Gastroesophageal sphincter (tissue), 4 donors: ENCODE measurements around the gene TBC1D9. TPM values are rescaled to one million over a fixed set of nuclear protein-coding genes. Genes with fewer than 3 reads are reported as not detected.

Experiments used
- ATAC-seq: fragments of 150-250 bp; one replicate; pipeline ENCODE4 v1.9.1; 2016; ENCODE audit warnings: mild to moderate bottlenecking, moderate library complexity
- H3K27ac ChIP-seq, 4 donors: fragments of 200-600 bp; sonication (generic) in 3 of 4; 1 replicate in 3 of 4; 2 replicates in 1 of 4; pipeline ENCODE4 v1.5.1; 2016 to 2019
- H3K27me3 ChIP-seq: fragments of 200-600 bp; sonication (generic); one replicate; pipeline ENCODE4 v1.5.1; 2019
- H3K36me3 ChIP-seq, 2 donors: fragments of 200-600 bp; sonication (generic); one replicate each; pipeline ENCODE4 v1.5.1; 2019; ENCODE audit warnings: control low read depth in 1 of 2
- H3K4me1 ChIP-seq, 3 donors: fragments of 200-600 bp; sonication (generic); 1 replicate in 2 of 3; 2 replicates in 1 of 3; pipeline ENCODE4 v1.5.1; 2016 to 2019; ENCODE audit warnings: control low read depth in 2 of 3
- H3K4me3 ChIP-seq, 2 donors: fragments of 200-600 bp; sonication (generic); one replicate each; pipeline ENCODE4 v1.5.1; 2019; ENCODE audit warnings: mild to moderate bottlenecking in 1 of 2, moderate library complexity in 1 of 2
- H3K9me3 ChIP-seq, 3 donors: fragments of 200-600 bp; sonication (generic); one replicate each; pipeline ENCODE4 v1.5.1; 2017 to 2019; ENCODE audit warnings: control low read depth in 2 of 3
- CTCF ChIP-seq, 4 experiments: fragments of 200-600 bp in 2 of 4; fragments of 450-650 bp in 2 of 4; sonication (generic) in 1 of 4; IDR thresholded peaks; one replicate each; pipeline ENCODE4 v1.5.1; 2017 to 2019; ENCODE audit warnings: antibody characterized with exemption in 4 of 4, mild to moderate bottlenecking in 2 of 4, moderate library complexity in 2 of 4
- EP300 ChIP-seq: sonication (generic); formaldehyde crosslinking; IDR thresholded peaks from one replicate; pipeline ENCODE4 v1.6.1; 2017; ENCODE audit warnings: antibody characterized with exemption, mild to moderate bottlenecking
- POLR2A ChIP-seq, 2 donors: fragments of 450-650 bp; IDR thresholded peaks; one replicate each; pipeline ENCODE4 v1.6.1; 2017; ENCODE audit warnings: antibody characterized with exemption in 2 of 2, mild to moderate bottlenecking in 2 of 2, moderate library complexity in 1 of 2
- POLR2AphosphoS5 ChIP-seq: sonication (generic); formaldehyde crosslinking; IDR thresholded peaks from one replicate; pipeline ENCODE4 v1.6.1; 2017; ENCODE audit warnings: antibody characterized with exemption
- WGBS, 2 donors: methylation state at CpG; one replicate each; pipeline ENCODE4 v1.1.5; 2018; ENCODE audit warnings: low coverage in 1 of 2; 5-methylcytosine and 5-hydroxymethylcytosine counted together
- total RNA-seq, 4 donors: library from RNA; depleted of rRNA; stranded (reverse); fragments of >200 nt; gene quantifications; one replicate each; pipeline ENCODE4 v1.1.0, GENCODE V29; 2016

The TBC1D9 gene
- total RNA-seq, 4 donors from 2014 or later = 10.9 to 23.8 (median 16.6) TPM

GRCh38 chr4:140659943-140660700, 96.1 kb downstream of the TBC1D9 start:
- no peak for ATAC-seq
- Histone ChIP-seq H3K36me3 (peaks cover 4 to 90% of the 10 kb centered on the region in 2 donors), H3K4me1 (no peaks in the 10 kb centered on the region), H3K4me3 (no peak overlapping the region), H3K27me3 (no peaks in the 10 kb centered on the region), H3K27ac (no peak overlapping the region), H3K9me3 (no peaks in the 10 kb centered on the region)
- 97 to 100% methylated on average over 5 to 6 of the region's 6 CpGs for WGBS, 2 donors
- no peak for TF ChIP-seq EP300
- TF ChIP-seq CTCF (IDR thresholded peaks at IDR 0.05) = no peak
- TF ChIP-seq POLR2A (IDR thresholded peaks at IDR 0.05) = no peak
- TF ChIP-seq POLR2AphosphoS5 = no peak

GRCh38 chr4:140654495-140654814, 101.7 kb downstream of the TBC1D9 start:
- no peak for TF ChIP-seq CTCF (IDR thresholded peaks at IDR 0.05)
- no peak for TF ChIP-seq POLR2AphosphoS5
- TF ChIP-seq POLR2A (IDR thresholded peaks at IDR 0.05) = no peak
- no peak for TF ChIP-seq EP300
- H3K9me3 ChIP-seq = no peaks in the 10 kb centered on the region
- peaks cover 0 to 63% of the 10 kb centered on the region in 2 donors for H3K36me3 ChIP-seq
- no peaks in the 10 kb centered on the region for H3K27me3 ChIP-seq
- no peak for ATAC-seq
- 83 to 88% methylated on average over 1 of the region's 1 CpG for WGBS, 2 donors
- H3K4me1 ChIP-seq = peaks cover 0 to 5% (median 0%) of the 10 kb centered on the region in 3 donors
- H3K27ac ChIP-seq = no peak overlapping the region
- H3K4me3 ChIP-seq = no peak overlapping the region

DNA sequence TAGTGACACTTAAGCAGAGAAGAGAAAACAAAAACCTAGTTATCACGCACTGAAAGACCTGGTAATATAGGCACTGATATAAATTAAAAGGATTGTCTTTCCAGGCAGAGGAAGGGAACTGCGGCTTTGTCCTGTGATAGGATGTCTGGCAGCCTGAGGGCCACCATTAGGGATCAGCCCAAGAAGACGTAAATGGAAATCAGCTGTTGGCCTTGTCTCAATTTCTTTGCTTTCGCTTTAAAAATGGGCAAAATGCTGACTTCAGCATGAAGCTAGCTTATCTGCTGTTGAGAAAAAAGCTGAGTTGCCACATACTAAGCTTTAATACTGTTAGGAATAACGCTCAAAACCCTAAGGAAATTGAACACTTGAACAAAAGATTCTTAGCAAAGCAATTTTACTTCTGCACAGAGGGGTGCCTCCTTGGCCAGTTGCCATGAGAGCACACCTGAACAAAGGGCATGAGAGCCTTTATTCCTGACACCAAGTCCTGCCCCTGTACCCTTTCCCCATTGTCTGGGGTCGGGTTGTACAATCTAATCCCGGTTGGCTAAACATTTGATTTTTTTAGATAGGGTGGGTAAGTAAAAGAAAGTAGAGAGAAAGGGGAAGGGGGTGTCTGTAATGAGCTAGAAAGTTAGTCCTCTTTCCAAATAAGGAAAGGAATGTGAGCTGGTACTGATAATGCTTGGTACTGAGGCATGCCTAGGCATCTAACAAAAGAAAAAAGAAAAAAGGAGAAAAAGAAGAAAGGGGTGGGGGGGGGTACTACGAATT, 102.3 kb downstream of the TBC1D9 start:
- TF ChIP-seq CTCF (IDR thresholded peaks at IDR 0.05) = no peak
- TF ChIP-seq EP300 = no peak
- TF ChIP-seq POLR2A (IDR thresholded peaks at IDR 0.05) = no peak
- TF ChIP-seq POLR2AphosphoS5 = no peak
- Histone ChIP-seq H3K4me1 (peaks cover 0 to 5% (median 0%) of the 10 kb centered on the region in 3 donors), H3K27ac (no peak overlapping the region), H3K9me3 (no peaks in the 10 kb centered on the region), H3K27me3 (no peaks in the 10 kb centered on the region), H3K4me3 (no peak overlapping the region), H3K36me3 (peaks cover 0 to 62% of the 10 kb centered on the region in 2 donors)
- no peak for ATAC-seq
- WGBS, 2 donors = 43 to 61% methylated on average over 6 to 8 of the region's 8 CpGs

DNA sequence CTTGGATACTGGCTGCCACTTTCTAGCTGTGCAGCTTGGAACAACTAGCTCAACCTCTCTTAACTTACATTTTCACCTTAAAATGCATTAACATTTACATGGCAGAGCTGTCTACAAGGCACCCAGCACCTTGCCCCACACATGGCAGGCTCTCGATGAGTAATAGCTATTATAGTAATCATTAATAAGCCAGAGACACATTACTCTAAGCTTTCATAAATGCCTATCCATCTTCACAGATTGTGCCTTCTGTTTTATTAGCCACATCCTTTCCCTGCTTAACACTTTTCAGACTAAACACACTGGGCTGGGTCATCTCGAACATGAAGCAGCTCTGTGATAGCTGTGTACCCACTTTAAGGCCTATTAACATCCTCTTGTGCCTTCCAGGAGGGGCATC, 103.6 kb downstream of the TBC1D9 start:
- ATAC-seq = no peak
- peaks cover 0 to 5% (median 0%) of the 10 kb centered on the region in 3 donors for H3K4me1 ChIP-seq
- WGBS, 2 donors = 69 to 91% methylated on average over 2 of the region's 2 CpGs
- peaks cover 0 to 49% of the 10 kb centered on the region in 2 donors for H3K36me3 ChIP-seq
- no peak overlapping the region for H3K4me3 ChIP-seq
- H3K27ac ChIP-seq = no peak overlapping the region
- TF ChIP-seq EP300 = no peak
- no peaks in the 10 kb centered on the region for H3K9me3 ChIP-seq
- H3K27me3 ChIP-seq = no peaks in the 10 kb centered on the region

- H3K4me1 ChIP-seq = no peaks in the 10 kb centered on the region
- no peak for ATAC-seq
- no peak overlapping the region for H3K4me3 ChIP-seq
- TF ChIP-seq CTCF (IDR thresholded peaks at IDR 0.05) = no peak
- no peak for TF ChIP-seq EP300
- no peak for TF ChIP-seq POLR2A (IDR thresholded peaks at IDR 0.05)
- TF ChIP-seq POLR2AphosphoS5 = no peak
- 86% methylated on average over 1 of the region's 2 CpGs; no CpG with 5 or more reads in 1 of the 2 donors for WGBS, 2 donors
- H3K27me3 ChIP-seq = no peaks in the 10 kb centered on the region
- H3K27ac ChIP-seq = no peak overlapping the region
- no peaks in the 10 kb centered on the region for H3K9me3 ChIP-seq
- H3K36me3 ChIP-seq = peaks cover 0 to 50% of the 10 kb centered on the region in 2 donors
Observed at GRCh38 chr4:140648716-140649308, 107.4 kb downstream of the TBC1D9 start.
